Mesenchymal stem cell (in vitro differentiated cells and primary cell): Measurements from ENCODE around the gene KCNK1.

ENCODE experiments used
- DNase-seq: peaks from one replicate; pipeline ENCODE4 v3.0.0-alpha.2; 2013
- H2AFZ ChIP-seq: one replicate; pipeline ENCODE4 v1.6.1; 2013; ENCODE audit warnings: low read depth, mild to moderate bottlenecking, control low read depth, inconsistent platforms, low read length, moderate library complexity
- H2AK5ac ChIP-seq: 2 replicates; pipeline ENCODE4 v1.6.1; 2013; ENCODE audit warnings: low read length, moderate library complexity, mild to moderate bottlenecking, inconsistent platforms; ENCODE audit not compliant: severe bottlenecking
- H2BK120ac ChIP-seq: one replicate; pipeline ENCODE4 v1.6.1; 2013; ENCODE audit warnings: low read depth, mild to moderate bottlenecking, inconsistent platforms, low read length, moderate library complexity
- H2BK12ac ChIP-seq, 2 experiments: one replicate each; pipeline ENCODE4 v1.6.1; 2013; ENCODE audit warnings: inconsistent platforms in 2 of 2, low read length in 2 of 2, mild to moderate bottlenecking in 2 of 2, moderate library complexity in 2 of 2, control low read depth in 1 of 2
- H2BK15ac ChIP-seq: one replicate; pipeline ENCODE4 v1.6.1; 2013; ENCODE audit warnings: mild to moderate bottlenecking, low read depth, inconsistent platforms; ENCODE audit not compliant: poor library complexity, severe bottlenecking
- H2BK5ac ChIP-seq: 2 replicates; pipeline ENCODE4 v1.6.1; 2013; ENCODE audit warnings: low read depth, mild to moderate bottlenecking, low read length, control low read depth, inconsistent platforms; ENCODE audit not compliant: poor library complexity, severe bottlenecking
- H3K14ac ChIP-seq, 2 experiments: one replicate each; pipeline ENCODE4 v1.6.1; 2013; ENCODE audit warnings: inconsistent platforms in 2 of 2, low read length in 2 of 2, control low read depth in 1 of 2, mild to moderate bottlenecking in 1 of 2, moderate library complexity in 1 of 2
- H3K18ac ChIP-seq, 2 experiments: one replicate each; pipeline ENCODE4 v1.6.1; 2013; ENCODE audit warnings: inconsistent platforms in 2 of 2, low read length in 2 of 2, control low read depth in 1 of 2, low read depth in 1 of 2, mild to moderate bottlenecking in 1 of 2
- H3K23ac ChIP-seq, 2 experiments: one replicate each; pipeline ENCODE4 v1.6.1; 2013; ENCODE audit warnings: inconsistent platforms in 2 of 2, low read length in 2 of 2, mild to moderate bottlenecking in 2 of 2, moderate library complexity in 2 of 2, control low read depth in 1 of 2
- H3K27ac ChIP-seq: 2 replicates; pipeline ENCODE4 v1.5.1; 2013; ENCODE audit warnings: mild to moderate bottlenecking, moderate library complexity, low read length, control low read depth, inconsistent platforms; ENCODE audit not compliant: poor library complexity, severe bottlenecking
- H3K27me3 ChIP-seq, 2 experiments: 2 replicates each; pipeline versions ENCODE4 v1.6.1 to v1.7.0; 2013; ENCODE audit warnings: low read length in 2 of 2, mild to moderate bottlenecking in 2 of 2, moderate library complexity in 2 of 2, control low read depth in 1 of 2, inconsistent platforms in 1 of 2; ENCODE audit not compliant: control insufficient read depth in 1 of 2, insufficient read depth in 1 of 2
- H3K36me3 ChIP-seq, 2 experiments: 2 replicates each; pipeline versions ENCODE4 v1.6.1 to v1.7.0; 2013; ENCODE audit warnings: low read length in 2 of 2, control low read depth in 1 of 2, inconsistent platforms in 1 of 2, low read depth in 1 of 2, mild to moderate bottlenecking in 1 of 2; ENCODE audit not compliant: insufficient read depth in 2 of 2, control insufficient read depth in 1 of 2
- H3K4ac ChIP-seq, 2 experiments: one replicate each; pipeline ENCODE4 v1.6.1; 2013; ENCODE audit warnings: inconsistent platforms in 2 of 2, low read length in 2 of 2, mild to moderate bottlenecking in 2 of 2, moderate library complexity in 2 of 2, control low read depth in 1 of 2, low read depth in 1 of 2
- H3K4me1 ChIP-seq: 2 replicates; pipeline ENCODE4 v1.6.1; 2013; ENCODE audit warnings: low read depth, low read length, control low read depth; ENCODE audit not compliant: control insufficient read depth, insufficient read depth
- H3K4me2 ChIP-seq: 2 replicates; pipeline ENCODE4 v1.6.1; 2013; ENCODE audit warnings: low read length, mild to moderate bottlenecking, inconsistent platforms; ENCODE audit not compliant: poor library complexity, severe bottlenecking
- H3K4me3 ChIP-seq, 2 experiments: 2 replicates each; pipeline versions ENCODE4 v1.5.1 to v1.7.0; 2013; ENCODE audit warnings: low read length in 2 of 2, mild to moderate bottlenecking in 2 of 2, control low read depth in 1 of 2, low read depth in 1 of 2; ENCODE audit not compliant: insufficient read depth in 1 of 2
- H3K79me1 ChIP-seq: replicated peaks from 2 replicates; pipeline ENCODE4 v1.6.1; 2013; ENCODE audit warnings: mild to moderate bottlenecking, control low read depth, low read length, inconsistent platforms; ENCODE audit not compliant: poor library complexity, severe bottlenecking
- H3K9ac ChIP-seq: 2 replicates; pipeline ENCODE4 v1.7.0; 2013; ENCODE audit warnings: mild to moderate bottlenecking, low read length, moderate library complexity
- H3K9me3 ChIP-seq: 2 replicates; pipeline ENCODE4 v1.7.0; 2013; ENCODE audit warnings: mild to moderate bottlenecking, low read length; ENCODE audit not compliant: control insufficient read depth
- H4K8ac ChIP-seq: one replicate; pipeline ENCODE4 v1.6.1; 2013; ENCODE audit warnings: inconsistent platforms, mild to moderate bottlenecking, low read length, moderate library complexity
- H4K91ac ChIP-seq: one replicate; pipeline ENCODE4 v1.6.1; 2013; ENCODE audit warnings: mild to moderate bottlenecking, low read length, inconsistent platforms
- WGBS: methylation state at CpG from one replicate; pipeline ENCODE4 v1.1.7; 2013; ENCODE audit warnings: mixed read lengths; 5-methylcytosine and 5-hydroxymethylcytosine counted together

The KCNK1 gene

DNA sequence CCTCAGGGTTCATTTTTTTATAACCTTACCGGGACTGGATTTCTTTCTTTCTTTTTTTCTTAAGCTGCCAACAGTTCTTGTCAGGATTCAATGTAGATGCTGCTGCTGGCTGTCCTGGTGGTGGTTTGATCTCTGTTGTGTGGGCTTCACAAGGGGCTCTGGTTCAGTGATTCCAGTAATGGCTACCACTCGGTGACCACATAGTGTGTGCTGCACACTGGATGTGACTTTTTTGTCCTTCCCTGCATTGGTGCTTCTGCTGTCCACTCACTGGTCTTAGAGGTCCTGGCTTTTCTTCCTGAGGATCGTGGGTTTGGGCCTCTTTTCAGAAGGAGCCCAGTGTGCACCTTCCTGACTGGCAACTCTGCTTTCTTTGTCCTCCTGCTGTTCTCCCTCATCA lies 18.5 kb downstream of the KCNK1 start:
- no peaks in the 10 kb centered on the region for H3K9me3 ChIP-seq
- H2BK5ac ChIP-seq, result no peak overlapping the region
- H2AFZ ChIP-seq, result no peak overlapping the region
- H3K9ac ChIP-seq, result no peak overlapping the region
- H3K79me1 ChIP-seq, result no peaks in the 10 kb centered on the region
- no peak overlapping the region for H2AK5ac ChIP-seq
- no peak overlapping the region for H3K4ac ChIP-seq
- H3K4me2 ChIP-seq, result no peak overlapping the region
- H2BK15ac ChIP-seq, result no peak overlapping the region
- no peak overlapping the region for H3K27ac ChIP-seq
- no peak overlapping the region for H2BK12ac ChIP-seq
- no peaks in the 10 kb centered on the region for H3K27me3 ChIP-seq
- H2BK120ac ChIP-seq, result no peak overlapping the region
- H3K23ac ChIP-seq, result no peak overlapping the region
- H3K36me3 ChIP-seq, result no peaks in the 10 kb centered on the region
- H3K14ac ChIP-seq, result no peak overlapping the region
- no peak overlapping the region for H4K8ac ChIP-seq
- H4K91ac ChIP-seq, result no peak overlapping the region
- H3K4me3 ChIP-seq, result no peak overlapping the region
- H3K18ac ChIP-seq, result no peak overlapping the region
- 71% methylated on average over 3 of the region's 3 CpGs for WGBS
- no peaks in the 10 kb centered on the region for H3K4me1 ChIP-seq
- DNase-seq, result no peak

GRCh38 chr1:233635765-233636502 lies 22.0 kb downstream of the KCNK1 start:
- Histone ChIP-seq H3K23ac (no peak overlapping the region), H2BK5ac (no peak overlapping the region), H3K27ac (no peak overlapping the region), H3K27me3 (no peaks in the 10 kb centered on the region), H3K36me3 (no peaks in the 10 kb centered on the region), H2AFZ (no peak overlapping the region), H2BK12ac (no peak overlapping the region), H3K4me2 (no peak overlapping the region), H3K9me3 (no peaks in the 10 kb centered on the region), H3K4ac (no peak overlapping the region), H3K18ac (no peak overlapping the region), H4K91ac (no peak overlapping the region), H2BK15ac (no peak overlapping the region), H3K14ac (no peak overlapping the region), H3K4me1 (no peaks in the 10 kb centered on the region), H4K8ac (no peak overlapping the region), H3K79me1 (no peaks in the 10 kb centered on the region), H3K9ac (no peak overlapping the region), H2AK5ac (no peak overlapping the region), H2BK120ac (no peak overlapping the region), H3K4me3 (no peak overlapping the region)
- WGBS, result 34% methylated on average over 8 of the region's 8 CpGs
- DNase-seq, result no peak

- H3K4me2 ChIP-seq, result no peak overlapping the region
- H3K27me3 ChIP-seq, result no peaks in the 10 kb centered on the region
- H3K9me3 ChIP-seq, result no peaks in the 10 kb centered on the region
- H3K36me3 ChIP-seq, result no peaks in the 10 kb centered on the region
- no peak overlapping the region for H3K18ac ChIP-seq
- no peak for DNase-seq
- H2AK5ac ChIP-seq, result no peak overlapping the region
- no peak overlapping the region for H4K8ac ChIP-seq
- H2AFZ ChIP-seq, result no peak overlapping the region
- no peak overlapping the region for H2BK5ac ChIP-seq
- no peak overlapping the region for H3K9ac ChIP-seq
- H3K27ac ChIP-seq, result no peak overlapping the region
- WGBS, result 75% methylated on average over 2 of the region's 2 CpGs
- no peak overlapping the region for H2BK120ac ChIP-seq
- H3K4ac ChIP-seq, result no peak overlapping the region
- H3K4me1 ChIP-seq, result no peaks in the 10 kb centered on the region
- no peak overlapping the region for H2BK12ac ChIP-seq
- no peak overlapping the region for H3K23ac ChIP-seq
- H3K4me3 ChIP-seq, result no peak overlapping the region
- H2BK15ac ChIP-seq, result no peak overlapping the region
- no peak overlapping the region for H3K14ac ChIP-seq
- no peak overlapping the region for H4K91ac ChIP-seq
- no peaks in the 10 kb centered on the region for H3K79me1 ChIP-seq
Observed at GRCh38 chr1:233636503-233636877, 22.6 kb downstream of the KCNK1 start.

GRCh38 chr1:233638513-233638912 lies 24.6 kb downstream of the KCNK1 start:
- DNase-seq, result no peak
- Histone ChIP-seq H2AK5ac (no peak overlapping the region), H3K4me3 (no peak overlapping the region), H3K4ac (no peak overlapping the region), H2BK120ac (no peak overlapping the region), H2AFZ (no peak overlapping the region), H3K18ac (no peak overlapping the region), H2BK15ac (no peak overlapping the region), H4K91ac (no peak overlapping the region), H2BK12ac (no peak overlapping the region), H3K9me3 (no peaks in the 10 kb centered on the region), H4K8ac (no peak overlapping the region), H3K4me1 (no peaks in the 10 kb centered on the region), H3K27ac (no peak overlapping the region), H3K9ac (no peak overlapping the region), H3K23ac (no peak overlapping the region), H3K14ac (no peak overlapping the region), H3K79me1 (no peaks in the 10 kb centered on the region), H2BK5ac (no peak overlapping the region), H3K27me3 (no peaks in the 10 kb centered on the region), H3K36me3 (no peaks in the 10 kb centered on the region), H3K4me2 (peak overlapping the region; percentile 22)
- WGBS, result 73% methylated on average over 7 of the region's 7 CpGs
